Measurements from ENCODE around the gene CHRDL2.
A peak's percentile ranks its signal among the peaks of the same experiment; 100 is the strongest.
"Not testable (repeated sequence)": the region's sequence is repeated elsewhere in the genome, so short reads cannot be mapped to it uniquely, and the experiment has no call there.

The CHRDL2 gene

GRCh38 chr11:74669211-74670160 lies 61.7 kb downstream of the CHRDL2 start:
- peaks cover 17% of the 10 kb centered on the region for H3K4me1 Mint-ChIP-seq
- TF ChIP-seq CTCF (IDR thresholded peaks at IDR 0.05; ENCODE audit: unreplicated experiment in 3 of 3): no peak
- H3K9me3 Mint-ChIP-seq: peaks cover 3% of the 10 kb centered on the region
- no peaks in the 10 kb centered on the region for H3K36me3 Mint-ChIP-seq (ENCODE audit: low read depth)
- no peak overlapping the region for H3K4me3 Mint-ChIP-seq
- peak overlapping the region in 1 of 3 experiments; percentile 49 for H3K27ac Mint-ChIP-seq
- H3K27me3 Mint-ChIP-seq (ENCODE audit: low read depth): no peaks in the 10 kb centered on the region

- Mint-ChIP-seq H3K27me3 (ENCODE audit: low read depth) (no peaks in the 10 kb centered on the region), H3K4me1 (no peaks in the 10 kb centered on the region), H3K9me3 (peaks cover 19% of the 10 kb centered on the region), H3K4me3 (no peak overlapping the region), H3K27ac (no peak overlapping the region), H3K36me3 (ENCODE audit: low read depth) (peaks cover 37% of the 10 kb centered on the region)
- TF ChIP-seq CTCF (IDR thresholded peaks at IDR 0.05; ENCODE audit: unreplicated experiment in 3 of 3): no peak
Observed at GRCh38 chr11:74663315-74663714, 67.9 kb downstream of the CHRDL2 start.

- Mint-ChIP-seq H3K9me3 (peaks cover 22% of the 10 kb centered on the region), H3K4me1 (no peaks in the 10 kb centered on the region), H3K27ac (no peak overlapping the region), H3K4me3 (no peak overlapping the region), H3K36me3 (ENCODE audit: low read depth) (peaks cover 43% of the 10 kb centered on the region), H3K27me3 (ENCODE audit: low read depth) (no peaks in the 10 kb centered on the region)
- no peak for TF ChIP-seq CTCF (IDR thresholded peaks at IDR 0.05; ENCODE audit: unreplicated experiment in 3 of 3)
Observed at GRCh38 chr11:74662487-74663103, 68.6 kb downstream of the CHRDL2 start.

- H3K27ac Mint-ChIP-seq; H3K4me1 Mint-ChIP-seq; H3K27me3 Mint-ChIP-seq (ENCODE audit: low read depth); H3K4me3 Mint-ChIP-seq: not testable (repeated sequence)
- Mint-ChIP-seq H3K9me3 (peaks cover 25% of the 10 kb centered on the region), H3K36me3 (ENCODE audit: low read depth) (peaks cover 63% of the 10 kb centered on the region)
Observed at GRCh38 chr11:74659124-74659523, 72.1 kb downstream of the CHRDL2 start.

- Mint-ChIP-seq H3K36me3 (ENCODE audit: low read depth) (peaks cover 70% of the 10 kb centered on the region), H3K4me3 (no peak overlapping the region), H3K4me1 (peaks cover 8% of the 10 kb centered on the region), H3K27ac (no peak overlapping the region), H3K9me3 (peaks cover 15% of the 10 kb centered on the region), H3K27me3 (ENCODE audit: low read depth) (no peaks in the 10 kb centered on the region)
- no peak for TF ChIP-seq CTCF (IDR thresholded peaks at IDR 0.05; ENCODE audit: unreplicated experiment in 3 of 3)
Observed at GRCh38 chr11:74654976-74655375, 76.2 kb downstream of the CHRDL2 start.

GRCh38 chr11:74650498-74650897 lies 80.7 kb downstream of the CHRDL2 start:
- Mint-ChIP-seq H3K27ac (no peak overlapping the region), H3K9me3 (peaks cover under 1% of the 10 kb centered on the region), H3K4me3 (no peak overlapping the region), H3K36me3 (ENCODE audit: low read depth) (peaks cover 45% of the 10 kb centered on the region), H3K27me3 (ENCODE audit: low read depth) (no peaks in the 10 kb centered on the region), H3K4me1 (peaks cover 9% of the 10 kb centered on the region)
- TF ChIP-seq CTCF (IDR thresholded peaks at IDR 0.05; ENCODE audit: unreplicated experiment in 3 of 3): no peak

Data from nephron (organoid).